ENCODE data around the gene TMEM138.

Gene TMEM138

GRCh38 chr11:61367406-61367805, 5.2 kb downstream of the TMEM138 start:
- DNase-seq (ENCODE audit: insufficient read length, low spot score): peak; percentile 82
- FAIRE-seq: peak; percentile 21
- TF ChIP-seq CTCF (IDR thresholded peaks at IDR 0.05; ENCODE audit: insufficient read depth, missing control alignments): no peak

DNA sequence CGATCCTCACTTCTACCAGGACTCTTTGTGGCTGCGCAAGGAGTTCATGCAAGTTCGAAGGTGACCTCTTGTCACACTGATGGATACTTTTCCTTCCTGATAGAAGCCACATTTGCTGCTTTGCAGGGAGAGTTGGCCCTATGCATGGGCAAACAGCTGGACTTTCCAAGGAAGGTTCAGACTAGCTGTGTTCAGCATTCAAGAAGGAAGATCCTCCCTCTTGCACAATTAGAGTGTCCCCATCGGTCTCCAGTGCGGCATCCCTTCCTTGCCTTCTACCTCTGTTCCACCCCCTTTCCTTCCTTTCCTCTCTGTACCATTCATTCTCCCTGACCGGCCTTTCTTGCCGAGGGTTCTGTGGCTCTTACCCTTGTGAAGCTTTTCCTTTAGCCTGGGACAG, 6.5 kb downstream of the TMEM138 start:
- FAIRE-seq (no peak), DNase-seq (ENCODE audit: insufficient read length, low spot score) (no peak)
- no peak for TF ChIP-seq CTCF (IDR thresholded peaks at IDR 0.05; ENCODE audit: insufficient read depth, missing control alignments)

DNA sequence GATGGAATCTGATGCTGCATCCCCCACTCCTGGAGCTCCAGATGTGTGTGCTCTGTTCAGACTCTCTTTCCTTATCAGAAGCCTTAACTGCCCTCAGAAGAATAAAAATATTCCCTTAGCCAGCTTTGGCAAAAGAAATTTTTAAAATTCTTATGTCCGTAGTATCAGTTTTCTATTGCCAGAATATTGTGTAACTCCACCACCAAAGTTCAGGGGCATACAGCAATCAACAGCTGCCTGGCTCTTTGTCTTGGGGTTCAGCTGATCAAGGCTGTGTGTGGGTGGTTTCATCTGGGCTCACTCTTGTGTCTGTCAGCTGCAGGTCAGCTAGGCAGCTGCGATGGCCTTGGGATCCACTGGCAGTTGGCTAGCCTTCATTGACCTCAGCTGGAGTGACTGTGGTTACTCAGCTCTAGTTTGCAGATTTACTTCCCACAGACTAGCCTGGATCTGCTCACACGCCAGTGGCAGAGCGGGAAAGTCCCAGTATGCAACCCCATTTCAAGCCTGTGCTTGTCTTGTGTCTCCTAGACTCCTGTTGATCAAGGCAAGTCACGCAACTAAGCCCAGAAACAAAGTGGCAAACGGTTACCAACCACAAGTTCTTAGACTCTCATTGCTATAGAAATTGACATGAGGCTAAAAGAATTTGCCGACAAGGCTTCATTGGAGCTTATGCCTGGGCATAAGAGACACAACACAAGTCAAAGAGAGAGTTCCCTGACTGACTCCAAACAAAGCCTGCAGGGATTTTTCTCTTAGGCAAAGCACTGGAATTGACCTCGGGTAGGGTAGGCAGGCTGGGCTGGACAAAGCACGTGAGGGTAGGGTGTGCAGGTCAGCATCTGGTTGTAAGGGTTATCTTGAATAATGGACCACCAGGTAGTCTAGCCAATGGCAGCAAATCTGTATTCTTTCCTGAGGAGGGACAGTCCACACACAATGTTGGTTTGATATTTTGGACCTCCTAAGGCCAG, 7.5 kb downstream of the TMEM138 start:
- FAIRE-seq: no peak
- DNase-seq (ENCODE audit: insufficient read length, low spot score): no peak
- TF ChIP-seq CTCF (IDR thresholded peaks at IDR 0.05; ENCODE audit: insufficient read depth, missing control alignments): no peak

DNA sequence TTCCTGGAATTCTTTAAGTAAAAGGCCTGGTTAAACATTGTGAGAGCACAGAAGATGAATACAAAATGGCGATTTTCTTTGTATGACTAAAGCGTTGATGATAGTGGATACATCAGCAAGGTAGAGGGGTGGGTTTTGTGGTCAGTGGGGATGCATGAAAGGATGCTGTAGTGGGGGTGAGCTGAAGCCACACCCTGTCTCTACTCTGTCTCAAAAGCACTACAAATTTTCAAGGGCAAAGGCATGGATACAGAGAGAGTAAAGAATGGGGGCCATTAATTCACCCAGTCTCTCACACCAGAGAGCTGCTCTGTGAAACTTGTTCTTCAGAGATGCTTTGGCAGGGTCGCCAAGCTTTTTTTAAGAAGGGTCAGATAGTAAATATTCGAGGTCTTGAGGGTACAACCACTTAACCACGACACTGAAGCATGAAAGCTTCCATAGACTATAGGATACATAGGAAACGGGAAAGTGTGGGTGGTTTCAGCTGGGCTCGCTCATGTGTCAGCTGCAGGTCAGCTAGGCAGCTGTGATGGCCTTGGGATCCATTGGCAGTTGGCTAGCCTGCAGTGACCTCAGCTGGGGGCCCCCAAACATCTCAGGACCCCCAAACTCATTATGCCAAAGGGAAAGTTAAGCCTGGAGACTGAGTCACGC, 8.3 kb downstream of the TMEM138 start:
- no peak for DNase-seq (ENCODE audit: insufficient read length, low spot score)
- no peak for TF ChIP-seq CTCF (IDR thresholded peaks at IDR 0.05; ENCODE audit: insufficient read depth, missing control alignments)
- no peak for FAIRE-seq

DNA sequence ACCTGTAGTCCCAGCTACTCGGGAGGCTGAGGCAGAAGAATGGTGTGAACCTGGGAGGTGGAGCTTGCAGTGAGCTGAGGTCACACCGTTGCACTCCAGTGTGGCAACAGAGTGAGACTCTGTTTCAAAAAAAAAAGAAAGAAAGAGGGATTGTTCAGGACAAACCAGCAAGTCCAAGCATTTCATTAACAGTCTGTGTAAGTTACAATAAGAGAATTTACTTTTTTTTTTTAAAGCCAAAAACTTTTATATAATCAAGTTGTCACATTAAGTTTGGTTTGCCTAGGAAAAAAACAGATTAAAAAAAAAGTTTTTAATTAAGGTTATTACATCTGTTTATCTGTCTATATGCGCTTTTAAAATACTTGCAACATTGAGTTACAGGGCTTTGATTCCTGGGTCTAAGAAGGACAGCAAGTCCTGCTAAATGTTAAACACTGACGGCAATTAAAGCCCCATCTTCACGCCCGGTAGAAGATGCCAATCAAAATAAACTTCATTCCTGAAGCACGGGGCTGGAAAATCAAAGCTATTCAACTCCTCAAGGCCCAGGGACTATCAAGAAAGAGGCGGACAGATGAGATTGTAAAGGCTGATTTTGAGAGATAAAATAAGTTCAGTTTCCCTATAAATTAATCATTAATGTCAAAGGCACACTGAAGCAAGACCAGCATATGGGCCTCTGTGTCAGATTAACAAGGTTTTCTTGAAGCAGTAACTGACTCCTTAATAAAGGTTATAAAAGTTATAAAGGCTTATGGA, 10.7 kb downstream of the TMEM138 start:
- FAIRE-seq: no peak
- DNase-seq (ENCODE audit: insufficient read length, low spot score): no peak
- TF ChIP-seq CTCF (IDR thresholded peaks at IDR 0.05; ENCODE audit: insufficient read depth, missing control alignments): no peak

DNA sequence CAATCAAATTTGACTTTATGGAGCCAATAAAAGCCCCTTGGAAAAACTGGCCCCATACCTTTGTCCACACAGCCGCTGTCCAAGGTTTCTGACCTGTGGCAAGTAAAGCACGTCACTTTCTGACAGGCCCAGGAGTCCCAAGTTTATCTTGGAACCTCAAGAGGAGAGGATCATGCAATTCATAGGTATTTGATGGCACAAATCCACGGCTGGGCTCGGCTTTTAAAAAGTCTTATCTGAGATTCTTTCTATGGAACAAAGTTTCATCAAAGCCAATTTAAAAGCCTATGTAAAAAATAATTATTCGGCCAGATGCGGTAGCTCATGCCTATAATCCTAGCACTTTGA, 13.6 kb downstream of the TMEM138 start:
- TF ChIP-seq CTCF (IDR thresholded peaks at IDR 0.05; ENCODE audit: insufficient read depth, missing control alignments): no peak
- FAIRE-seq (no peak), DNase-seq (ENCODE audit: insufficient read length, low spot score) (no peak)
